ENCODE results near the gene TMEM115. TPM values are rescaled to one million over a fixed set of nuclear protein-coding genes. Genes with fewer than 3 reads are reported as not detected.

The TMEM115 gene
- polyA plus RNA-seq, 6 donors from 2014 or later = 24.5 to 34.1 (median 31.6) TPM

GRCh38 chr3:50331364-50331907 lies 27.9 kb downstream of the TMEM115 start:
- DNase-seq (no peak), ATAC-seq (ENCODE audit: low read depth in 2 of 2) (no peak)
- H3K4me1 Mint-ChIP-seq = peaks cover 19 to 52% (median 38%) of the 10 kb centered on the region in 3 donors
- H3K4me3 Mint-ChIP-seq = no peak overlapping the region
- no peaks in the 10 kb centered on the region for H3K9me3 Mint-ChIP-seq
- peak overlapping the region in 2 of 6 donors; percentile 33 to 57 for H3K27ac Mint-ChIP-seq
- H3K27me3 Mint-ChIP-seq = no peaks in the 10 kb centered on the region
- H3K36me3 Mint-ChIP-seq = no peaks in the 10 kb centered on the region

GRCh38 chr3:50330330-50330729 lies 29.0 kb downstream of the TMEM115 start:
- H3K9me3 Mint-ChIP-seq = no peaks in the 10 kb centered on the region
- peak overlapping the region in 3 of 6 donors; percentile 24 to 64 (median 60) for H3K27ac Mint-ChIP-seq
- H3K36me3 Mint-ChIP-seq = no peaks in the 10 kb centered on the region
- H3K4me1 Mint-ChIP-seq = peaks cover 17 to 44% (median 33%) of the 10 kb centered on the region in 3 donors
- ATAC-seq (ENCODE audit: low read depth in 2 of 2) (no peak), DNase-seq (no peak)
- H3K4me3 Mint-ChIP-seq = peak overlapping the region in 2 of 8 donors; percentile 15 to 68
- H3K27me3 Mint-ChIP-seq = no peaks in the 10 kb centered on the region

GRCh38 chr3:50327943-50328691 lies 31.2 kb downstream of the TMEM115 start, which contains the start of gene TUSC2:
TSS of gene TUSC2 (minus strand) at chr3:50328223. CDS start at chr3:50328099, 124 bp downstream.
- Mint-ChIP-seq H3K27ac (peak within 1 kb of the TSS; percentile 42 to 94 (median 90)), H3K27me3 (no peaks in the 10 kb centered on the region), H3K4me1 (peaks cover 16 to 42% (median 30%) of the 10 kb centered on the region in 3 donors), H3K4me3 (peak within 1 kb of the TSS; percentile 82 to 97 (median 92)), H3K9me3 (no peaks in the 10 kb centered on the region), H3K36me3 (no peaks in the 10 kb centered on the region)
- DNase-seq (peak; percentile 92), ATAC-seq (ENCODE audit: low read depth in 2 of 2) (peak; percentile 94 to 96)

- H3K36me3 Mint-ChIP-seq = no peaks in the 10 kb centered on the region
- peak overlapping the region in 4 of 6 donors; percentile 20 to 89 (median 55) for H3K27ac Mint-ChIP-seq
- no peak for DNase-seq
- H3K4me3 Mint-ChIP-seq = peak overlapping the region; percentile 82 to 97 (median 92)
- H3K4me1 Mint-ChIP-seq = peaks cover 16 to 39% (median 39%) of the 10 kb centered on the region in 3 donors
- ATAC-seq (ENCODE audit: low read depth in 2 of 2) = no peak
- H3K27me3 Mint-ChIP-seq = no peaks in the 10 kb centered on the region
- no peaks in the 10 kb centered on the region for H3K9me3 Mint-ChIP-seq
Observed at GRCh38 chr3:50327129-50327528, 32.2 kb downstream of the TMEM115 start.

GRCh38 chr3:50326182-50326541 lies 33.2 kb downstream of the TMEM115 start:
- peak overlapping the region in 6 of 8 donors; percentile 29 to 93 (median 86) for H3K4me3 Mint-ChIP-seq

GRCh38 chr3:50325497-50326181 lies 33.7 kb downstream of the TMEM115 start:
- Mint-ChIP-seq H3K27me3 (no peaks in the 10 kb centered on the region), H3K4me1 (peaks cover 17 to 43% (median 41%) of the 10 kb centered on the region in 3 donors), H3K36me3 (no peaks in the 10 kb centered on the region), H3K9me3 (no peaks in the 10 kb centered on the region), H3K27ac (peak overlapping the region in 2 of 6 donors; percentile 67 to 89), H3K4me3 (peak overlapping the region in 6 of 8 donors; percentile 23 to 93 (median 86))
- no peak for DNase-seq
- ATAC-seq (ENCODE audit: low read depth in 2 of 2) = no peak

More at GRCh38 chr3:50326182-50326541, 33.2 kb downstream of the TMEM115 start:
- Mint-ChIP-seq H3K27ac (peak overlapping the region in 1 of 6 donors; percentile 89), H3K9me3 (no peaks in the 10 kb centered on the region), H3K36me3 (no peaks in the 10 kb centered on the region), H3K27me3 (no peaks in the 10 kb centered on the region), H3K4me1 (peaks cover 16 to 41% (median 39%) of the 10 kb centered on the region in 3 donors)
- DNase-seq (no peak), ATAC-seq (ENCODE audit: low read depth in 2 of 2) (no peak)

- ATAC-seq (ENCODE audit: low read depth in 2 of 2) = no peak
- Mint-ChIP-seq H3K4me1 (peaks cover 23 to 48% (median 46%) of the 10 kb centered on the region in 3 donors), H3K9me3 (no peaks in the 10 kb centered on the region), H3K4me3 (peak overlapping the region in 4 of 8 donors; percentile 23 to 89 (median 63)), H3K36me3 (no peaks in the 10 kb centered on the region), H3K27ac (peak overlapping the region in 4 of 6 donors; percentile 14 to 78 (median 70)), H3K27me3 (no peaks in the 10 kb centered on the region)
- DNase-seq = no peak
Observed at GRCh38 chr3:50325113-50325480, 34.2 kb downstream of the TMEM115 start.

- DNase-seq = peak; percentile 60
- Mint-ChIP-seq H3K36me3 (no peaks in the 10 kb centered on the region), H3K9me3 (no peaks in the 10 kb centered on the region), H3K4me1 (peaks cover 25 to 52% (median 46%) of the 10 kb centered on the region in 3 donors), H3K27me3 (no peaks in the 10 kb centered on the region), H3K4me3 (peak overlapping the region in 3 of 8 donors; percentile 29 to 89 (median 50)), H3K27ac (peak overlapping the region in 3 of 6 donors; percentile 39 to 78 (median 72))
- ATAC-seq (ENCODE audit: low read depth in 2 of 2) = peak in 1 of 2 donors; percentile 10
Observed at GRCh38 chr3:50324351-50325112, 34.8 kb downstream of the TMEM115 start.

GRCh38 chr3:50323614-50324199 lies 35.6 kb downstream of the TMEM115 start:
- Mint-ChIP-seq H3K4me3 (peak overlapping the region in 1 of 8 donors; percentile 87), H3K27ac (peak overlapping the region in 3 of 6 donors; percentile 27 to 69 (median 47)), H3K27me3 (no peaks in the 10 kb centered on the region), H3K4me1 (peaks cover 33 to 58% (median 49%) of the 10 kb centered on the region in 3 donors), H3K36me3 (no peaks in the 10 kb centered on the region), H3K9me3 (no peaks in the 10 kb centered on the region)
- DNase-seq (no peak), ATAC-seq (ENCODE audit: low read depth in 2 of 2) (no peak)

GRCh38 chr3:50323092-50323600 lies 36.2 kb downstream of the TMEM115 start:
- no peak for ATAC-seq (ENCODE audit: low read depth in 2 of 2)
- H3K27ac Mint-ChIP-seq = peak overlapping the region in 3 of 6 donors; percentile 57 to 69 (median 66)
- DNase-seq = no peak
- H3K9me3 Mint-ChIP-seq = no peaks in the 10 kb centered on the region
- no peaks in the 10 kb centered on the region for H3K36me3 Mint-ChIP-seq
- peak overlapping the region; percentile 15 to 88 (median 64) for H3K4me3 Mint-ChIP-seq
- peaks cover 36 to 57% (median 51%) of the 10 kb centered on the region in 3 donors for H3K4me1 Mint-ChIP-seq
- H3K27me3 Mint-ChIP-seq = no peaks in the 10 kb centered on the region

- Mint-ChIP-seq H3K27me3 (no peaks in the 10 kb centered on the region), H3K27ac (peak within 1 kb of the TSS; percentile 92 to 98 (median 96)), H3K4me1 (peaks cover 33 to 57% (median 50%) of the 10 kb centered on the region in 3 donors), H3K36me3 (no peaks in the 10 kb centered on the region), H3K4me3 (peak within 1 kb of the TSS; percentile 87 to 95 (median 88)), H3K9me3 (no peaks in the 10 kb centered on the region)
- DNase-seq (no peak), ATAC-seq (ENCODE audit: low read depth in 2 of 2) (no peak)
Observed at GRCh38 chr3:50322386-50323091, 36.8 kb downstream of the TMEM115 start, which contains the start of gene HYAL2. TSS of gene HYAL2 (minus strand) at chr3:50322745. CDS start at chr3:50320489, 2,256 bp downstream.

GRCh38 chr3:50322115-50322385 lies 37.3 kb downstream of the TMEM115 start:
- Mint-ChIP-seq H3K27me3 (no peaks in the 10 kb centered on the region), H3K36me3 (no peaks in the 10 kb centered on the region), H3K4me1 (peaks cover 32 to 52% (median 50%) of the 10 kb centered on the region in 3 donors), H3K4me3 (peak overlapping the region in 6 of 8 donors; percentile 87 to 91 (median 88)), H3K9me3 (no peaks in the 10 kb centered on the region), H3K27ac (peak overlapping the region in 3 of 6 donors; percentile 67 to 97 (median 95))
- no peak for DNase-seq
- no peak for ATAC-seq (ENCODE audit: low read depth in 2 of 2)
